GM19238 (cell line): ENCODE measurements around the gene CACNA1A.

ENCODE experiments used
- DNase-seq: peaks from one replicate; pipeline ENCODE4 v3.0.0; 2011; ENCODE audit warnings: low spot score; ENCODE audit not compliant: insufficient read length

CACNA1A gene

DNA sequence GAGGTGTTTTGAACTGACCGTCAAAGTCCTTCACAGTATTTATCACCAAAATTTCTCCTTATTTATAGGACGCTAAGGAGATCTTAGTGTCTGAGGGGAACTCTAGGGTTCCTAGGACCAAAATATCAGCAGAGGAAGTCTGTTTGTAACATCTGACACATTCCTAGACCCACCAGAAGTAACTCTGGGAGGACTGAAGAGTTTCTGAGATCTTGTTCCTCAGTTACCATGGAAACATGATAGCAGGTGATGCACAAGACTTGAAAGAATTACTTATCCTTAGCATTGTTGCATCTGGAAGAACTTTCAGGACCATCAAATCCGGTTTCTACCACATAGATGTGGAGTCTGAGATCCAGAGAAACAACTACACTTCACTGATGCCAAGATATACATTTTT is 191.5 kb downstream of the CACNA1A start:
- DNase-seq = no peak

DNA sequence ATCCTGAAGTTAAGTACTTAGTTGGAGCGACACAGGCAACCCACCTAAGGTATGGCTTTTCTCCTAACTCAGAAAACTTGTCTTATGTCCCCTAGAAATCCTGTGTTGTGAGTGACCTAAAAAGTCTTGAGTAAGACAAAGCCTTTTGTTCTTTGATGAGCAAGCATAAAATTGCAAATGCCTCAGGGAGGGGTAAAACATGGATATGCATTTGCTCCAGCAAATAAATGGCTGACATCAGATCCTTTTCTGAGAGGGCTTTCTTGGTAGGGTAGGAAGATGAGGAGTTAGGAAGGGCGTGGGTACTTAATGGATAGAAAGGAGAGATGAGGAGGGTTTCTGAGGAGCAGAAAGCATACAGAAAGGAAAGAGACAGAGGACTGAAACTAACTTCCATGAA is 192.4 kb downstream of the CACNA1A start:
- DNase-seq = no peak

DNA sequence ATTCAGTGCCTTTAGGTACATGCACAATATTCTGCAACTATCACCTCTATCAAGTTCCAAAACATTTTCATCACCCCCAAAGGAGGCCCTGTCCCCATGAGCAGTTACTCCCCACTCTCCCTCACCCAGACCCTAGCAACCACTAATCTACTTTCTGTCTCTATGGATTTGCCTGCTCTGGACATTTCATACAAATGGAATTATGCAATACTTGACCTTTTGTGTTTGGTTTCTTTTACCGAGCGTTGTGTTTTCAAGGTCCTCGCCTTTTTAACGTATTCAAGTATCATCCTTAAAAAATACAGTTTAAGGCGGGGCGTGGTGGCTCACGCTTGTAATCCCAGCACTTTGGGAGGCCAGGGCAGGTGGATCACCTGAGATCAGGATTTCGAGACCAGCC is 196.4 kb downstream of the CACNA1A start:
- DNase-seq = no peak

DNA sequence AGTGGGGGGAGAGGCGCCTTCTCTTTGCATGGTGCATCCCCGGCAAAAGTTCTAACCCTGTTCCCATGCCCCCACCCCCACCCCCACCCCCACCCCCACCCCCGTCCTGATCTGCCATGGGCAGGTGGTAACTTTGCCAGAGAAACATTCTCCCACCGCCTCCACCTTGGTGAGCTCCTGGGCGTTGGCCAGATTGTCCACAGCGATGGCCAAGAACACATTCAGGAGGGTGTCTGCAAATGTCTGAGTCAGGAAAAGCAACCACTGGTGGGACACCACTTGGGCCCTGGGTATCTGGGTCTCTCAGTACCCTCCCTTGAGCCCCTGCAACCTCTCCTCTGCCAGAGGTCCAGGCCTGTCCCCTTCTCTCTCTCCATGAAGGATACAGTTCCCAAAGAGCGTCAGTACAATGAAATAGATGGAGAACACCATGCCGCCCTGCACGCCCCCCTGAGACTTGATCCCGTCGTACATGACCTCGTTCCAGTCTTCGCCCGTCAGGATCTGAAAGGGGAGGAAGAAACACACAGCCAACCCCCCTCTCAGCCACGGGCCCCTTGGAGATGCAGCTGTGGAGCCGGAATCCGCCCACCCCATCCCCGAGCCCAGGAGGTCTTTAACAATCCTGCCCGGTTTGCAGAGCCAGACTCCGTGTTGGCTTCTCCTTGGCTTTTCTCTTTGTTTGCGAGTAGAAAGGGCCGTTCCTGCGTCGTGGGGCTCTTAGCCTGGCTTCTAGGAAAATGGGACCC is 202.7 kb downstream of the CACNA1A start:
- DNase-seq = no peak

DNA sequence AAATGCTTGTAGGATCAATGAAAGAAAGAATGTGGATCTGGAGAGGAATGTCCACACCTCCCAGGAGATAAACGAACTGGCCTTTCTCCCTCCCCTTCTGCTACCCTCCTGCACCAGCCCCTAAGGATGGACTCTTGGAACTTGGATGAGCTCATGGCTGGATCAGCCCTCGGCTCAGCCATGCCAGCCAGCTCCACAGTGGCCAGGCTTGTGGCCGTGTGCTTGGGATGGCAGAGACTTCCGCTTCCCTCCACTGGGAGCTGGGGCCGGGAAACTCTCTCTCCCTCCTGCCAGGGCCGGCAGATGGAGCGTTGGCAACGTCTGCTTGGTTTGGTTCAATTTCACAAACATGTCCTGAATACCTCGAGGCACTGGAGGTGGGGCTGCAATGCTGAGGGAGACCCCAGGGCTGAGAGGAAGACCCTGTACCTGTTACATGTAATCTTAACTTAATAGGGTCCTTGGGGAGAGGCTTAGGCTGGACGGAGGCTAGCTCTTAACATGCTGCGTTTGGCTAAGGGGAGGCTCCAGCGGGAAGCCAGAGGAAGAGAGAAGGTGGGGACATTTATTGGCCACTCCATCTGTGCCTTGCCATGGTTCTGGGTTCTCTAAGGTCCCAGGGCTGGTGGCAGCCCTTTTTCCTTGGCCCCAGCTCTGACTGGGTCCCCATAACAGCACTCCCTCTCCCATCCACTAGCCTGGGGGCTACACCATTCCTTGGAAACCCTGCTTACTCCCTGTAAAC is 203.6 kb downstream of the CACNA1A start:
- DNase-seq = no peak

DNA sequence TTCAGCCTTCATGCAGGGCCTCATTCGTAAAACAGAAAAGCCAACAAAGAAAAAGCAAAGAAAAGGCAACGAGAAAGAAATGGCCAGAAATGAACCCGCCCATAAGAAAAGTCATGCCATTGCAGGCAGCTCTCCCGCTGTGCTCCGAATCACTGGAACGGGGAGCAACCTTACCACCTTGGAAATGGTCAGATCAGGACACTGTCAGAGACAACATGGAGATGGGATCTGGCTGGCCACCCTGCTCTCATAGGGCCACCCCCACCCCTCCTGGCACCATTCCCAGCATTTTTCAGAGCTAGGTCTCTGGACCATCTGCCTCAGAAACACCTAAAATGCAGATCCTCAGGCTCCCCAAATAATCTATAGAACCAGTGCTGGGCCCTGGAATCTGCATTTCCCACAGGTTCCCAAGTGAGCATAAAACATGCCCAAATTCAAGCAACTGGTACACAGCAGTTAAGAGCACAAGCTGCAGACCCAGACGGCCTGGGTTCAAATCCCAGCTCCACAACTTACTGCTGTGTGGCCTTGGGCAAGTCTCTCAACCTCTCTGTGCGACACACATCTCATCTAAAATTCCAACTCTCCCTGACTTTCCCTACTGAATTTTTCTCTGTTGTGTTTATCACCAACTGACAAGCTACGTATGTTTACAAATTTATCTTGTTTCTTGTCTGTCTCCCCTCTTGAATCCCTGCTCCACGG is 204.5 kb downstream of the CACNA1A start:
- DNase-seq = no peak

DNA sequence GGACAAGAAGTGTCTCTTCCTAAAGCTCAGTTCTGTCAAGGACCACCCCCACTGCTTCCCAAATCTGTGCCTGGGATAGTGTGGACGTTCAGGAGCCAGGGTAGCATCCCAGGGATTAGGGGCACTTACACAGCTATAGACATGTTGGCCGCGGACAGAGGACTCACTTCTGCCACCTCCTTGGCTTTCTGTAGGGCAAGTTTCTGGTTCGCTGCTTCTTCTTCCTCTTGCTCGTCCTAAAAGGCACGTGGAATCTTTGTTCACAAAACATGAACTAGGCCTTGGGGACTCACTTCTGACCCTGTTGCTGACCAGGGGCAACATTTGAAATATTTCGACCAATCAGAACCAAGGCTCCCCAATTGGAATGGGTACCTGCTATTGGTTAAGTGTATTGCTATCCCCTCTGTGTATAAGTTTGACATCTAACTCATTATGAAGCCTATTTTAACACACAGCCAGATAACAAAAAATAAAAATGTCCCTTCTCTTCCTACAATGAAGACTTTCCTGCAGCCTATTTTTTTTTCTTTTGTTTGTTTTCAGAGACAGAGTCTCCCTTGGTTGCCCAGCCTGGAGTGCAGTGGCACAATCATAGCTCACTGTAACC is 205.8 kb downstream of the CACNA1A start:
- no peak for DNase-seq

DNA sequence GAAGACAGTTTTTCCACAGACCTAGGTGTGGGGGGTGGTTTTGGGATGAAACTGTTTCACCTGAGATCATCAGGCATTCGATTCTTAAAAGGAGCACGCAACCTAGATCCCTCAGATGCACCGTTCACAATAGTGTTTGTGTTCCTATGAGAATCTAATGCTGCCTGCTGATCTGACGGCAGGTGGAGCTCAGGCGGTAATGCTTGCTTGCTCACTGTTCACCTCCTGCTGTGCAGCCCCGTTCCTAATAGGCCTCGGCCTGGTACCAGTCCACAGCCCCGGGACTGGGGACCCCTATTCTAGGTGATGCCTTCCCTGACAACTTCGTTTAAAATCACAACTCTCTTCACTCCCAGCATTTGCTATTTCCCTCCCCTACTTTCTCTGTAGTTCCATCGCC is 206.4 kb downstream of the CACNA1A start:
- no peak for DNase-seq

DNA sequence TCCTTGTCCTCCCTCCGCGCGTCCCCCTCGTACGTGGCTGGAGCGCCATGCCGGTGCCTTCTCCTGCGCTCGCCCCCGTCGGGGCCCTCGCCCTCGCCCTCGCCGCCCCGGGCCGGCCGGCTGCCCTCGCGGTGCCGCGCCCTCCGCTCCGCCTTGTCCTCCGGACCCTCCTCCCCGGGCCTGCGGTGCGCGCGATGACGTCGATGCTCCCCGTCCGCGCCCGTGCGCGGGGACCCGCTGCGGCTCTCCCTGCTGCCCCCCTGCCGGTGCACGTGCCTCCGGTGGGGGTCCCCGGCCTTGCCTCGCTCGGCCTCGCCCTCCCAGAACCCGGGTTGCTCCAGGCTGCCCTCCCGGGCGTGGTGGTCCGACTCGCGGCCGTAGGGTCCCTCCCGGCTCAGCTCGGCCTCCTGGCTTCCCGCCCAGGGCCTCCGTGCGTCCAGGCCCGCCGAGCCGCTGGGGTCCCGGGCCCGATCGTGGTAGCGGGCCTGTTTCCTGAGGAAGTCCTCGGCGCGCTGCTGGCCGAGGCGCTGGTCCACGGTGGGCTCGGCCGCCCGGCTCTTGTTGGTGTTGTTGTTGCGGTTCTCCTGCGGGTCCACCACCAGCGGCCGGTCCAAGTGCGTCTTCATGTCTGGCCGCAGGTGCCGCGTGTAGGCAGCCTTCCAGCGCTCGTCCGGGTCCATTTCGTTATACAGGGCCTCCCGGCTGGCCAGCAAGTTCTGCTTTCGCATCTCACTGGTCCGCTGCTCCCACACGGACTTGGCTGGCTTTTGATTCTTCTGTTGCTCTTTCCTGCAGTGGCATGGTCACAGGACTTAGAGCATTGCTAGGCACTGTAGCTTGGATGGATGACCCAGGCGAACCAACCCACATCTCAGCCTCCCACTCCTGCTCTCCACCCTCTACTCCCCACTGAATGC is 207.5 kb downstream of the CACNA1A start:
- DNase-seq = no peak

DNA sequence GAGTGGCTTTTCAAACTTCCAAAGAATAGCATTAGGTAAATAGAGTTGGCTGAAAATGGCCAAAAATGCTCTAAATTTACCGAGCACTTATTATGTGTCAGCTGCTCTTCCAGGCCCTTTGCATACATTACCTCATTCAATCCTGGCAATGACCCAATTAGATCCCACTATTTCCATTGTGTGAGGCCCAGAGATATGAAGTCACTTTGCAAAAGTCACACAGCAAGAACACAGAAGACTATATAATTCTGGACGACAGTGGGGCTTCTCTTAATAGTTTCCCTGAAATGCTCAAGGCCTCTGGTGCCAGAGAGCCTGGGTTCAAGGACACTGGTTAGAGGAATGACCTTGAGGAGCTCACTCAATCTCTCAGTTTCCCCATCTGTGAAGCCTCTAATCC is 209.3 kb downstream of the CACNA1A start:
- DNase-seq = no peak

DNA sequence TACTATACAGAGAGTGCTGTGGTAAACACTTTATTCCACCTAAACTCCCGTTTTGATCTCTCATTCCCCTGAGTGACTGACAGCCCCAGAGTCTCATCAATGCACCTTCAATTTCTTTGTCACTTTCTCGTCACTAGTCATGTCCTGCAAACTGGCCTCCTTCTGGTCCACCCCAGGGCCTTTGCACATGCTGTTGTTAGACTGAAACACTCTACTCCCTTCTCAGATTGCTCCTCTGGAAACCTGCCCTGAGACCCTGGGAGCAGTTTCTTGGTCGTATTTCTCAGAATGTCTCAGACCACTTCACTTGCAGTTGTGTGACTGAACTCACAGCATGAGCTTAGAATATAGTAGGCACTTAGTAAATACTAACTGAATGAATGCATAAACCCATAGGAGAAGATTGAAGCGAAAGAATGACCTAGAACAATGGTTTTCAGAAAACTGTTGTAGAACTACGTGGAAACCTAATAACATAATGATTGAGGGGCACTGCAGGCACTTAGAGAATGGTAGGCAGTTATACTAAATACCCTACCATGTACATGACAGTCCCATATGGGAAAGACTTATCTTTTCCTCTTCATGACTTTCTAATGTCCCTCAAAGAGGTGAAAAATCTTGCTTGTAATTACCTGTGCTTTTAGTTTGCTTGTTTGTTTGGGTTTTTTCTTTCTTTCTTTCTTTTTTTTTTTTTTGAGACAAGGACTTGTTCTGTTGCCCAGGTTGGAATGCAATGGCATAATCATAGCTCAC is 211.3 kb downstream of the CACNA1A start:
- DNase-seq = no peak

DNA sequence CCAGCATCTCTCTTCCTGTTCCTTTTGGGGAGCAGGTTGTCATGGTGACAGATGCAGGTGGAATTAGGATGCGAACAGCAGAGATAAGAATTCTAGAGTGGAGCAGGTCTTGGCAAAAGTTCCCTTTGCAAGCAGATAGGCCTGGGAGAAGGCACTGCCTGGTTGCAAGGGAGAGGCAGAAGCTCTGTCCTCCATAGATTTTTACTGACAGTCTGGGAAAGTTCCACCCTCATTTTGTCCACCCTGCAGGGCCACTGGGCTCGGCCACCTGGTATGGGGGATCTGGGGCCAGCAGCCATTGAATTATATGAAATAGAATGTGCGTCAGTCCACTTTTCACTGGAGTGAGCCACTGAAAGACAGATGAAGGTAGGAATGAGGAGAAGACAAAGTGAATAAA is 214.4 kb downstream of the CACNA1A start:
- DNase-seq = no peak

DNA sequence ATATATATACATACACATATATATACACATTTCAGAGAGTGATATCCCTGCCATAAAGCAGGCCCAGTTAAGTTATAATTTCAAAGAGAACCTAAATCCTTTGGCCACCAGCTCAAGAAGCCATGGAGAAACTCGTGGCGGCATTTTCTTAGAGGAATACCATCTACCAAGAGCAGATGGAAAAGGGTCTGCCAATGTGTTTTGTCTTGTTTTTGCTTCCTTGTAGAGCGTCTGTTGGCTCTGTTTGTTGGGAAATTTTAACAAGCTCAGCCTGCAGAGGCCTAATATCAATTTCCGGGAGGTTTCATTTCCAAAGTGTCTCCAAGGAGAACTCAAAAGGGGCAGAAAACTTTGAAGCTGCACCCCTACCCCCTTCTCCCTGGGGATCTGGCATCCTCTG is 215.5 kb downstream of the CACNA1A start:
- no peak for DNase-seq

DNA sequence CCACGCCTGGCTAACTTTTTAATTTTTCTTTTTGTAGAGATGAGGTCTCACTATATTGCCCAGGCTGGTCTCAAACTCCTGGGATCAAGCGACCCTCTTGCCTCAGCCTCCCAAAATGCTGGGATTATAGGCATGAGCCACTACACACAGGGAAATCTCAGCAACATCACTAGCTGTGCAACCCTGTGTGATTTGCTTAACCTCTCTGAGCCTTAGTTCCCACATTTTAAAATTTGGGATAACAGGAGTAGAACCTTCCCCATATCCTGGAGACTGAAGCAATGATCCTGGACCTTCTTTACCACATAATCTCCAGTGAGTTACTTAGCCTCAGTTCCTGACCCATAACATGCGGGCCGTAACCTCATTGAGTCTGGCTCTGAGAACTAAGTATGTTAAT is 217.0 kb downstream of the CACNA1A start:
- no peak for DNase-seq

DNA sequence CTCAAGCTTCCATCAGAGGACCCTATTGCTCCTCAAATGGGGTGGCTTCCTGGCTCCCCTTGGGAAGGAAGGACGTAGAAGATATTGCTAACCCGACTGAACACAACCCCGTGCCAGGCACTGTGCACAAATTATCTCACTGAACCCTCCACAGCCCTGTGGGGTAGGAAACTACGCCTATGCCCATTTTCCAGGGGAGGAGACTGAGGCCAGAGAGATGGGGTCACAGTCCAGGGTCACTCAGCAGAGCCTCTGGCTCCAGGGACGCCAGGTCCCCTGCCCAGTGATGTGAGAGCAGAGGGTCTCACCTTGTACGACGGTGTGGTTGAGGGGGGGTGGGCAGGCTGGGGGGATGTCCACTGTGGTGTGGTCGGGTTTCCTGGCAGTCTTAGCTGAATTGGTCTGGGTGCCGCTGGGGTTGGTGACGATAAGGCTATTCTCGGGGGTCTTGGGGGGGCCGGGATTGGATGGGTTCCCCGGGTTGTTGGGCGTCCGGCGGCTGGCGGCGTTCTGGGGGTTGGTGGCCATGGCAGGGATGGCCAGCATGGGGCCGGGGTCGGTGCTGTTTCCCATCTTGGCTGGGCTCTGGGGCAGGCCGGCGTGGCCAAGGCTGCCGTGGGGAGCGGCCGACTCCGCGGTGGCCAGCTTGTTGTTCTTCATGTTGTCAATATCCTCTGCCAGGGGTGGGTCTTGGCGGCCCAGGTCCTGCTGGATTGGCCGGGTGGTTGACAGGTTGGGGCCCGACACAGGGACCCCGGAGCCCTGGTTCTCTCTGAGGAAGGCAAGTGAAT is 219.9 kb downstream of the CACNA1A start:
- no peak for DNase-seq

DNA sequence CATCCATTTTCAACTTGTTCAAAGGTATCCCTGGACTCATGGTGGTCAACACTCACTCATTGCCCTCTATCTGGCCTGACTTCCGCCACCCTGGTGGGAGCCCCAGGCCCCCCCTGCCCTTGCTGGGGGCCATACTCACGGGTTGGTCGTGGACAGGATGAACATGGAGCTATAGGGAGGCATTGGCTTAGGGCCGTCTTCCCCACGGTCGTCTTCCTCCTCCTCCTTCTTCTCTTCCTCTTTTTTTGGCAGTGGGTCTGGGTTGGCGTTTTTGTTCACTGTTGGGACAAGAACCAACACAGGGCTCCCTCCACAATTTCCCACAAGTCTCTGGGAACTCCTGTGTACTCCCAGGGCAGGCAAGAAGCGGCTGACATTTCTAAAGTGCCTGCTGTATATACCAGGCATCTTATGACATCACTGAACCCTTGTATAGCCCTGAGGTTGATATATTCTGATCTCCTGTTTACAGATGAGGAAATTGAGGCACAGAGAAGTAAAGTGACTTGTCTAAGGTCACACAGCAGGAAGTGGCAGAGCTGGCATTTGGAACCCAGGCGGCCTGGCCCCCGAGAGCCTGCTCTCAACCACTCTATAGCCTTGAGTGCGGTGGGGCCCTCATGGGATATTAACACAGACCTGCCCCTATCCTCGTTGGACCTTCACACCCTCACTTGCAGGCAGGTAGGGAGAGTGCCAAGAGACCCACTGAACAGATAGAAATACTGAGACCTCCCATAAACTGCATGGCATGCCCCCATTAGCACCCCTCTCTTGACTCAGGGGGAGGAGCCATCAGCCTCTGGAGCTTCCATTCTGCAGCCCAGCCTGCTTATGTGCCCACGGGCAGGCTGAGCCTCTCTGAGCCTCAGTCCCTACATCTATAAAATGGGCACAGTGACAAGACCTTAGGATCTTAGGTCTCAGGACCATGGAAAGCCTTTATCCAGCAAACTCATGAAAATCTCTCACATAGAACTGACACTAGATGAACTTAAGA is 221.1 kb downstream of the CACNA1A start:
- DNase-seq = no peak

DNA sequence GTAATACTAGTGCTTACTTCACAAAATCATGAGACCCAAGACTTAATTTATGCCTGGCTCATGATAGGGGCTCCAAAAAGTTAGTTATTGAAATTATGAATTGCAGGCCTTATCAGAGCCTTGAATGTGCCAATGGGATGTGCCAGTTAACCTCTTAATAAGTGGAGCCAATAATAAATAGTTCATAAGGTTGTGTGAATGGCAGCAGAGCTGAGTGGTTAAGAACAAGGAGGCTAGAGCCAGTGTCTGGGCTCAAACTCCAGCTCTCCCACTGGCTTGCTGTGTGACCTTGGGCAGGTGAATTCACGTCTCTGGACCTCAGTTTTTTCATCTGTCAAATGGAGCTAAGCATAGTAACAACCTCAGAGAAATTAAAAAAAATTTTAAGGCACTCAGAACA is 222.4 kb downstream of the CACNA1A start:
- DNase-seq = no peak

DNA sequence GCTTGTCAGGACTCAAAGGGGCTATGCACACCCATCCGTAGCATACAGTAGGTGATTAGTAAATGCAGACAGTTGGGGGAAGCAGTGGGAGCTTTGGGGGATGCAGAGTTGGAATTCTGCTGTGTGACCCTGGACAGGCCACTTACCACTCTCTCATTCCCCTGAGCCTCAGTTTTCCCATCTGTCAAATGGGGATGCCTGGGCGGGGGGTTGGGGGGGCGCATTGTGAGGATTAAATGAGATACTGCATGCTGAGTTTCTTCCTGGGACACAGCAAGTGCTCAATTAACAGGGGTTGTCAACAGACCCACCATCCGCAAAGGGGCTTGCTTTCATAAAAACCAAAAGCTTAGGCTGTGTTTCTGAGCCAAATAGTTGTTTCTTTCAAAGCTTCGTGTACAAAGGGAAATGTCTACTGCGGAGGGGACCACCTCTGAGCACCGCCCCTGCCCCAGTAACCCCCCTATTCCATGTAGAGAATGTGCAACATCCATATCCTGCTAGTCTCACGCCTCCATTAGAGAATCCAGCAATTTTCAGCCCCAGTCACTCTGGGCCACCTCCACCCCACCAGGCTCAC is 223.7 kb downstream of the CACNA1A start:
- no peak for DNase-seq
